Measurements from ENCODE around the gene FOXA2. TPM values are rescaled to one million over a fixed set of nuclear protein-coding genes. Genes with fewer than 3 reads are reported as not detected.
A peak's percentile ranks its signal among the peaks of the same experiment; 100 is the strongest.

Gene FOXA2
- total and polyA plus RNA-seq, 2 of the 13 experiments (the other 11 are each of a cell fraction or from before 2014, with no cell fraction given), result 8.8 to 12.2 TPM

- TF ChIP-seq ZHX2 (IDR thresholded peaks at IDR 0.05; ENCODE audit: low read depth), result no peak
- TF ChIP-seq ZHX2 (CRISPR knock-in tag; IDR thresholded peaks at IDR 0.05; ENCODE audit: borderline replicate concordance), result no peak
- TF ChIP-seq DPF2 (CRISPR knock-in tag; IDR thresholded peaks at IDR 0.05; ENCODE audit: borderline replicate concordance, low read depth), result no peak
- TF ChIP-seq BCLAF1 (IDR thresholded peaks at IDR 0.05), result no peak
- no peak for TF ChIP-seq RARA (CRISPR knock-in tag; IDR thresholded peaks at IDR 0.05)
- TF ChIP-seq EEA1 (CRISPR knock-in tag; IDR thresholded peaks at IDR 0.05; ENCODE audit: borderline replicate concordance), result no peak
- TF ChIP-seq MAZ (IDR thresholded peaks at IDR 0.05; ENCODE audit: borderline replicate concordance, low read depth, low read length), result no peak
- TF ChIP-seq MAZ (CRISPR knock-in tag; IDR thresholded peaks at IDR 0.05; ENCODE audit: low read depth), result peak; percentile 44; the same call in 1 of the 2 replicates
- TF ChIP-seq ZBTB46 (CRISPR knock-in tag; IDR thresholded peaks at IDR 0.05; ENCODE audit: borderline replicate concordance), result no peak
- no peak for TF ChIP-seq TARDBP (CRISPR knock-in tag; IDR thresholded peaks at IDR 0.05)
- TF ChIP-seq ZNF30 (CRISPR knock-in tag; IDR thresholded peaks at IDR 0.05), result no peak
- no peak for TF ChIP-seq ZMAT3 (CRISPR knock-in tag; conservative IDR thresholded peaks at IDR 0.05)
- TF ChIP-seq ZNF563 (CRISPR knock-in tag; IDR thresholded peaks at IDR 0.05), result 0 out of 2 replicates have a peak, but pooled peaks have one; percentile 36
Measured at GRCh38 chr20:22557403-22558276, 26.7 kb downstream of the FOXA2 start (continued).
